GM19238 (cell line): Measurements from ENCODE around the gene DLG2.
"Not testable (repeated sequence)": the region's sequence is repeated elsewhere in the genome, so short reads cannot be mapped to it uniquely, and the experiment has no call there.

Experiments used
- DNase-seq: peaks from one replicate; pipeline ENCODE4 v3.0.0; 2011; ENCODE audit warnings: low spot score; ENCODE audit not compliant: insufficient read length

Gene DLG2

DNA sequence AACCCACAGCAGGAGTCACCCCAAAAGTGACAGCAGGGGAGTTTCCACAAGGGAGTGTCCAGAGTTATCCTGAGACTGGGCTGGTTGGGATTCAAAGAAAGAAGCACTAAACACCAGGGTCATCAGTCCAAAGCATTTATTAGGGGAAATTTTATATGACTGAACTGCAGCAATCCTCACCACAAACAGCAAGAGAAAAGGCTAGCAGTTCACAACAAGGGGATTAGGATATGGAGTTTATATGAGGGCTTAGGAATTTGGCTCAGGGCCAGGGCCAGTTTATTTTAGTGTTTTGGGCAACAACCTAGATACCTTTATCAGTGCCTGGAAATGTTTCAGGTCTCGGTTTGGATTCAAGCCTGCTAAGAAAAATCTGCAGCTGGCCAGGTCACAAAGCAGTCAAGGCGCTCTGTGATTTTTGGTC lies 16.1 kb upstream of the DLG2 start:
- DNase-seq, result no peak

DNA sequence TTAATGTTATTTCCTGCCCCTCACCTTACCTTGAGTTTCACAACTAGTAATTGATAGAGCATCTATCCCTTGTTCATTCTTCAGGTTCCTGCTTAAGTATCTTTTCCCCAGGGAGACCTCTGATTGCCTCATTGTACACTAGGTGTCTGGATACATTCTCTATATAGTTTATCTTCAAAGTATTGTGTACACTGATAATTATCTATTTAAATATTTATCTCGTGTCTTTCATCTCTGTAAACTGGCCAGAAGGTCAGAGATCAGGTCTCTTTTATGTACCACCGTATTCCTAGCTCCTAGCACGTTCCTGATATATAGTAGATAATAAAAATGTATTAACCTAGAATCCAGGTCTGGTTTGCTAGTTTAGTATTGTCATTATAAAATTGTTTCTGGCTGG lies 7.6 kb upstream of the DLG2 start:
- no peak for DNase-seq

DNA sequence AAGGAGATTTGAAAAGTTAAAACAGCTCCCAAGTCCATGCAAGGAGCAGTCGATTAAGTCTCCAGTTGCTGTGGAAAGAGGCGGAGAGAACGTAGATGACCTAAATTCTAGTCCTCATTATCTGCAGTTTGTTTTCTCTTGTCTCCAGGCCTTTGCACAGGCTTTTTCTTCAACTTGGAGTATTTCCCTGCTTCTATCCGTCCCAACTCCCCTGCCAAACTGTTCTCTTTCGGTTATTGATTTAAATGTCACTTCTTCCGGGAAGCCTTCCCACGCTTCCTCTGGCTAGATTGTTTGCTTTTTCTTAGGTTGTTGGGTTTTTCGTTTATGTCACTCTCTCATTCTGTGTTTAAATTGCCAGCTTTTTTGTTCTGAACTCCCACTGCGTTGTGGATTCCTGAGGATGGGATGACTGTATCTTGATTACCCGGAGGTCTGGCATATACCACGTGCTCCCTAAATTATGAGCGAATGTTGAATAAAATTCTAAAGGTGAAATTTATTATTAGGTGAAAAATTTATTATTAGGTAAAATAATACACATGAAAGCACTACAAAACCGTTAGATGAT lies 1.7 kb upstream of the DLG2 start:
- no peak for DNase-seq

DNA sequence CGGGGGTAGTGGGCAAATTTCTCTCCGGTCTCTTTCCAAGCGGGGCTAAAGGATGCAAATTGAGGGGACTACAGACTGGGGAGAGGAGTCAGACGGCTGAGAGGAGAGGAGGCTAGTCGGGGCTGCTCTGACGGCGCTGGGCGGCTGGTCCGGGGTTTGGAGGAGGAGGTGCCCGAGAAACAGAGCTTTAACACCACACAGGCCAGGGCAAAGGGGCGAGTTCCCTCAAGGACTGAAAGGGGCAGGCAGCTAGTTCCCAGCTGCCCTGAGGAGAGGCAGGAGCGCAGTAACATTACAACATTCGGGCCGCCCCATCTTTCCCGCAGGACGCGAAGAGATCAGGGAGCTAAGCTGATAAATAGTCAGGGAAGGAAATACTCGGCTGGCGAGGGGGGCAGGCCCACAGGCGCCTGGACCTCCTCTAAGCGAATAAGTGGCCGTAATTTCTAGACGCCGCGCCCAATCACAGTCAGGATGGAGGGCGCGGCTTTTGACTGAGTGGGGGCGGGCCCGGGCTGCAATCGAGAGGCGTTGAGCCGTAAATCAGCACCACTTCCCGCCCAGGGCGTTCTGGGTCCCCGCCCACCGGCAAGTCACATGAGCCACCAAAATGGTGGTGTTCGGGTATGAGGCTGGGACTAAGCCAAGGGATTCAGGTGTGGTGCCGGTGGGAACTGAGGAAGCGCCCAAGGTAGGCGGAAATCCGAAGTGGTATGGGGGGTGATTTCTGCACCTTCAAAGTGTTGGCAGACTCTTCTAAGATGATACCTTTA lies 1.0 kb upstream of the DLG2 start, which contains the start of gene TMEM126B:
Gene TMEM126B, plus strand, starts transcription at position 596 of the 773 bp plus-strand sequence. Its CDS starts 15 bp downstream, at position 611.
- peak; percentile 55 for DNase-seq

DNA sequence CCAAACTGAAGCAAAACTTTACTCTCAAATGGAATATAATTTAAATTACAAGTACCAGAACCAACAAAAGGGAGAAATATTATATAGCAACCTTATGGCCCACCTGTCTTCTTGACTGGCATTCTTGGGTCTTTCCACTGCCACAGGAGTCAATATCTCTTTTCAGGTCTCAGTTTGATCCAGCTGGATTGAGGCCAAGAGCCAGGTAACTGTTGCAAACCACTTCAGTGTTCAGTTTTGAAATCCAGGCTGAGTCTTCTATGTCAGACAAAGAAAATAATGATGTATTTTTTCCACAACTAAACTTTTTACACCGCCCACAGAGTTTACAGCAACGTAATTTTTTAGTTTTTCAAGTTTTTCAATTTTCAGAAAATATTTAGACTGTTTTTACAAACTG lies 648 bp downstream of the DLG2 start:
- DNase-seq, result no peak

DNA sequence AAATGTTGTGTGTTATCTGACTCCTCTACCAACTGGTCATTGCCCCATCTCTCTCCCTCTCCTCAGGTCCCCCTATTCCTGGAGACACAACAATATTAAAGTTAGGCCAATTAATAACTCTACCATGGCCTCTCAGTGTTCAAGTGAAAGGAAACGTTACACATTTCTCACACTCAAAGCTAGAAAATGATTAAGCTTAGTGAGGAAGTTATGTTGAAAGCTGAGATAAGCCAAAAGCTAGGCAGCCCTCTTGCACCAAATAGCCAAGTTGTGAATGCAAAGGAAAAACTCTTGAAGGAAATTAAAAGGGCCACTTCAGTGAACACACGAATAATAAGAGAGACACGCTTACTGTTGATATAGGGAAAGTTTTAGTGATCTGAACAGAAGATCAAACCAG lies 6.9 kb downstream of the DLG2 start:
- no peak for DNase-seq

DNA sequence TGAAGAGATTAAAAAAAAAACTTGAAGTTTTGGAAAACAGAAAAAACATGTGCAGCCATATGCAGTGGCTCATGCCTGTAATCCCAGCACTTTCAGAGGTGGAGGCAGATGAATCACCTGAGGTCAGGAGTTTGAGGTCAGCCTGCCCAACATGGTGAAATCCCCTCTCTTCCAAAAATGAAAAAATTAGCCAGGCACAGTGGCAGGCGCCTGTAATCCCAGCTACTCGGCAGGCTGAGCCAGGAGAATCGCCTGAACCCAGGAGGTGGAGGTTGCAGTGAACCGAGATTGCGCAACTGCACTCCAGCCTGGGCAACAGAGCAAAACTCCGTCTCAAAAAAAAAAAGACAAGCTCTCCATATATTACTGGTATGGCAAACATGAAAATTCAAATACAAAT lies 7.6 kb downstream of the DLG2 start:
- no peak for DNase-seq

DNA sequence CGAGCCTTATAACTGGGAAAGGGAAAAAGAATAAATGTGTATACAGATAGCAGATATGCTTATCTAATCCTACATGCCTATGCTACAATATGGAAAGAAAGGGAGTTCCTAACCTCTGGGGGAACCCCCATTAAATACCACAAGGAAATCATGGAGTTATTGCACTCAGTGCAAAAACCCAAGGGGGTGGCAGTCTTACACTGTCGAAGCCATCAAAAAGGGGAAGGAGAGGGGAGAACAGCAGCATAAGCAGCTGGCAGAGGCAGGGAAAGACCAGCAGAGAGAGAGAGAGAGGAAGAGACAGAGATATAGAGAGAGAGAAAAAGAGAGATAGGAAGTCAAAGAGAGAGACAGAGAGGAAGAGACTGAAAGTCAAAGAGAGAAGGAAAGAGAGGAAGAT lies 15.5 kb downstream of the DLG2 start:
- not testable (repeated sequence) for DNase-seq

DNA sequence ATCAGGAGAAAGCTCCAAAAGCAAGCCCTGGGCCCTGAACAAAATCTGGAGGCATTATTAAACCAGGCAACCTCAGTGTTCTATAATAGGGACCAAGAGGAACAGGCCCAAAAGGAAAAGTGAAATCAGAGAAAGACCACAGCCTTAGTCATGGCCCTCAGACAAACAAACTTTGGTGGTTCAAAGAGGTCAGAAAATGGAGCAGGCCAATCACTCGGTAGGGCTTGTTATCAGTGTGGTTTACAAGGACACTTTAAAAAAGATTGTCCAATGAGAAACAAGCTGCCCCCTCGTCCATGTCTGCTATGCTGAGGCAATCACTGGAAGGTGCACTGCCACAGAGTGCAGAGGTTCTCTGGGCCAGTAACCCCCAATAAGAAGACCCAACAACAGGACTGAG lies 17.9 kb downstream of the DLG2 start:
- DNase-seq, result not testable (repeated sequence)

DNA sequence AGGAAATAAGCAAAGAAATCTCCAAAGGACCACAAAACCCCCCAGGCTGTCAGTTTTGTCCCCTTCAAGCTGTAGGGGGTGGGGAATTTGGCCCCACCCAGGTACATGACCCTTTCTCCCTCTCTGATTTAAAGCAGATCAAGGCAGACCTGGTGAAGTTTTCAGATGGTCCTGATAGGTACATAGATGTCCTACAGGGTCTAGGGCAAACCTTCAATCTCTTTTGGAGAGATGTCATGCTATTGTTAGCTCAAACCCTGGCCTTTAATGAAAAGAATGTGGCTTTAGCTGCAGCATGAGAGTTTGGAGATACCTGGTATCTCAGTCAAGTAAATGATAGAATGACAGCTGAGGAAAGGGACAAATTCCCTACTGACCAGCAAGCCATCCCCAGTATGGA lies 18.5 kb downstream of the DLG2 start:
- not testable (repeated sequence) for DNase-seq

DNA sequence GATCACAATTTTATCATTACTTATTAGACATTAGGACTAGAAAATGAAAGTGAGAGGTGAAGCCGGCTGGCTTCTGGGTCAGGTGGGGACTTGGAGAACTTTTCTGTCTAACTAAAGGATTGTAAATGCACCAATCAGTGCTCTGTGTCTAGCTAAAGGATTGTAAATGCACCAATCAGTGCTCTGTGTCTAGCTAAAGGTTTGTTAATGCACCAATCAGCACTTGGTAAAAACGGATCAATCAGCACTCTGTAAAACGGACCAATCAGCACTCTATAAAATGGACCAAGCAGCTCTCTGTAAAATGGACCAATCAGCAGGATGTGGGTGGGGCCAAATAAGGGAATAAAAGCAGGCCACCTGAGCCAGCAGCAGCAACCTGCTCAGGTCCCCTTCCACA lies 20.9 kb downstream of the DLG2 start:
- DNase-seq, result not testable (repeated sequence)

DNA sequence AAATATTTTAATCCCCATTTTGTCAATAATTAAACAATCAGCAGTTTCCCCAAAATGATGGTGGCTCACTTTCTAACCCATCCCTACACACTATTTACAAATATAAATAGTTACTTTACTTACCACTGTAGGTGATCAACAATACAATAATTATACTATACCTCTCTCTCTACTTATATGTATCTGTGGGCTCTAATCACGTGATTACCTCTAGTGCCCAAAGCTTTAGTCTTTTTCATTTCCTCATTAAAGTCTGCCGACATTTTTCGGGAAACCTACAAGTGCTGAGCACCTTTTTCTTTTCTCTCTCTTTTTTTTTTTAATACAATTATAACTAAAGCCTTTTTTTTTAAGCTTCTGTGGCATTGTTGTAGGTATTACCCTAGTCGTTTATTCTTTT lies 23.9 kb downstream of the DLG2 start:
- DNase-seq, result no peak

DNA sequence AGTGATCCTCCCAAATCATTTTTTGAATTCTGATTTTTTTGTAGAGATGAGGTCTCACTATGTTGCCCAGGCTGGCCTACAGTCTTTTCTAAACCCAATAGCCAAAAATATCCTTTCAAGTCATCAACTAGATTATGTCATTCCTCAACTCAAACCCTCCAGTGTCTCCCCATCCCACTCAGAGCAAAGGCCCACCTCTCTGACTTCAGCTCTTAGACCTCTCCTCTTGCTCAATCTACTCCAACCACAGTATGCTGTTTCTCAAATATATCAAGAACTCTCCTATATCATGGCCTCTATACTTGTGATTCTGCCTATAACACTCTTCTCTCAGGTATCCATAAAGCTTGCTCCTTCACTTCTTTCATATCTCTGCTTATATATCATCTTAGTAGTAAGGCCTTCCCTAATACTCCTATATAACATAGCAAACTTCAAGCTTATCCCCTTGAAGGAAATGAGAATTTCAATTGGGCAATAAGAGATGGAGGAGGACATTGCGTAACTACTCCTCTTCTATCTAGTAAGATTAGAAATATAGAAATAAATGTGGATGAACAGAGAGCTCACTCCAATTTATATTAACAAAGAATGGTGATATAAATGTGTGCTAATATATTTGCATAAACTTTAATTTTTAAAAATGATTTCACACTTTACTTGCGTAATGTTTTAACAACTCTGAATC lies 24.5 kb downstream of the DLG2 start:
- no peak for DNase-seq

DNA sequence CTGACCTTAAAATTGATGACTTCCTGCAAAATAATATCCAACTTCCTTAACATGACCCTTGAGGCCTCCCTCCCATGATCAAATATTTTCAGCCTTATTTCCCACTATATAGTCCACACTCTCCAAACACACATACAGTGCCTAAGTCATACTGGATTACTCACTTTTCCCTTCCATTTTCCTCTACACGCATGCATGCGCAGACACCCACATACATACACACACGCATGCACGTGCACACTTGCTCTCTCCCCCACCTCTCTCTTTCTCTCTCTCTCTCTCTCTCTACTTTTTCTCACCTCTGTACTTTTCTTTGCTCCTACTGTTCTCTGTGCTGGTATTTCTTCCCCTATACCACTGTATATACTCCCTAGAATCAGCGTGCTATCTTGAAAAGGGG lies 28.1 kb downstream of the DLG2 start:
- no peak for DNase-seq

DNA sequence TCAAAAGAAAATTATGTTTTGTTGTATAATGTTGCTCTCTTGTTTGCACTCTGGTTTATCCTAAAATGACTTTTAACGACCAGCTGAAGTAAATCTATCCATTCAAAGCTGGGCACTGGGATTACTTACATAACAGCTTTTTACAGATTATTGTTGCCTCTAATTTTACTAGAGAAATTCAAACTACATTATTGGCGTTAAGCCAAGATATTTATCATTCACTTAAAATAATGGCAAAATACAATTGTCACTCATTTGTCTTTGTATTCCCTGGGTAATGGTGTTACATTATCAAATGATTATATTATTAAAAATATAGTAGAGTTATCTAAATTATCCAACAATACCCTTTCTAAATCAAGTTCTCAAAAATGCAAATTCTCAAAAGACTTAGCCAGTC lies 30.3 kb downstream of the DLG2 start:
- no peak for DNase-seq

DNA sequence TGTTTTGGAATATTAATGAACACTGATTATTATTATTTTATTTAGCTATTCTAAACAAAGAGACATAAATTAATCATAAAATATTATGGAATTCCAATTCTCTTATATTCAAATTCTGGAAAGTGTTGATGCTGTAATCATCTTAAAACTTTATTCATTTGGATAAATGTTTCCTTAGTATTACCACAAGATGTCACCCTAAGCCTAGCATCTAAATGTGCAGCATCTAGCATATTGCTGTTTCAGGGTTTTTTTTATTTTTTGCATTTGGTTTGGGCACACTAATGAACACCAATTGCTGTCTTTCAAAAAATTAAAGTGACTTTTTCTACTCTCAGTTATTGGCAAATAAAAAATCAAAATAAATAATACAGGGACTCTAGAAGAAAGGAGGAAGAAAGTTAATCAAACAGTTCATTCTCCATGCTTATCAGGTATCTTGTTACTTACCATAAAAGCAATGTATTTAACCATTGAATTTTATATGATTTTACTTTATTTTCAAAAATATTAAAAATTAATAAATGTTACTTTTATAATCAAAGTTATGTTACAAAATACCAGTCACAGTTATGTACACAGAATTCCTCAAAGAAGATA lies 31.8 kb downstream of the DLG2 start:
- peak; percentile 1 for DNase-seq

DNA sequence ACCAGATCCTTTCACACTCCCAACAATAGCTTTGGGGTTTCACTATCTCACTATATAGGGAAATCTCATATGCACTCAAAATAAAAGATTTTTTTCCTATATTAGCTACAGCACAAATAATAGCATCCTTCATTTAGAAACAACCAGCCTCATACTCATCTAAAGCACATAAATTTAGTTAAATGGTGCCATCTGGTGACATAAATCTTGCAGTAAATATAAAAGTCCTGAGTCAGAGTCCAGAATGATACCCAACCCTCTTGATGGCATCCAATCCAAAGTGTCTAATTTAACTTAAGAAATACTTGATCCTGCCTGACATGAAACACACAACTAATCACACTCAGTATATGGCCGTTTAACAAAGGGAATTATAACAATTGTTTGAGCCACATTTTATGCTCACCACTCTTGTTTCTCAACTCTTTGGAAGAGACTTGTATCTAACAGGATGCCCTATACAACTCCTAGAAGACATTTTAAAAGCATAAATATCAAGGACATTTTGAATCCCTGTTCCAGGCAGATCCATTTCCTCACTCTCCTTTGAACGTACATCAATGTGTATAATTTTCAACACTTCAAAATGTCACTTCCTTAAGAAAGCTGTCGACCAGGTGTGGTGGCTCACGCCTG lies 36.2 kb downstream of the DLG2 start:
- DNase-seq, result no peak

DNA sequence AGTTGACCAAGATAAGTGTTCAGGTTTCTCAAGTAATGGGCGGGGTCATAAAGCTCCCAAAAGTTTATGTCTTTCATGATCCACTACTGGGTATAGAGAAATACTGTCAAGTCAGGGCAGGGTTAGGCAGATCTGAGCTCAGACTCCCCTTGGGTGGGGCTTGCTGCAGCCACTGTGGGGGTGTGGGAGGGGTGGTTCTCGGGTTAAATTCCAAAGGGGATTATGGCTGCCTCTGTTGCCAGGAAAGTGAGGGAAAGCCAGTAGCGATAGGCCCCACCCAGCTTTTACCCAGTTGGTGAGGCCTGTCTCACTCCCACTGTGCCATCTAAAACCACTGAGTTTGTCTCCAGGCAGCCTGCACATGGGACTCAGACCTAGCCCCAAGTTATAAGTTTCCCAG lies 37.8 kb downstream of the DLG2 start:
- DNase-seq, result no peak

DNA sequence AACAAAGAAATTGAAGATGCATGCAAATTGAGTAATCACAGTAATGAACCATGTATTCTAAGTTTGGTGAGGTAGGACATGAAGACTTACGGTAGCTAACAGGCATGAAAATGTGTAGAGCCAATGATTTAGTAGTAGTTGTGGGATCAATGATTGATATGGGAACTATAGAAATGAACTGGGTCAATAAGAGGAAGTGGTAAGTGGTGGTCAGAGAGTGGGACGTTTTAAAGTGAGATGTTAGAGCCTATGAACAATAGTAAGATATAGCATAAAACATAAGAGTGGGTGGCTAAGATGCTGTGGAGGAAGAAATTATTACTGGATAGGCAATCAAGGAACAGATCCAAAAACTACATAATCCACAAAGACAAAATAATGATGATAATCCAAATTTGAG lies 45.0 kb downstream of the DLG2 start:
- DNase-seq, result no peak

DNA sequence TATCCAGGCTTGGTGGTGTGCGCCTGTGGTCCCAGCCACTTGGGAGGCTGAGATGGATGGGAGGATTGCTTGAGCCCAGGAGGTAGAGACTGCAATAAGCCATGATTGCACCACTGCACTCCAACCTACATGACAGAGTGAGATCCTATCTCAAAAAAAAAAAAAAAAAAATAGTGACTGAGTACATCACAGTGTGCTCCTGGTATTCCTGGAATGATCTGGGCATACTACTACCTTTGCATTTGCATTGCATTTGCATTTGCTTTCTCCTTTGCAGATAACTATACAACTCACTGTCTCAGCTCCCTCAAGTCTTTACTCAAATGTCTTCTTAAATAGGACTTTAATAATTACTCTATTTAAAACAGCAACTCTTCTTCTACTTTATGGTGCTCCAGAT lies 51.8 kb downstream of the DLG2 start:
- no peak for DNase-seq

DNA sequence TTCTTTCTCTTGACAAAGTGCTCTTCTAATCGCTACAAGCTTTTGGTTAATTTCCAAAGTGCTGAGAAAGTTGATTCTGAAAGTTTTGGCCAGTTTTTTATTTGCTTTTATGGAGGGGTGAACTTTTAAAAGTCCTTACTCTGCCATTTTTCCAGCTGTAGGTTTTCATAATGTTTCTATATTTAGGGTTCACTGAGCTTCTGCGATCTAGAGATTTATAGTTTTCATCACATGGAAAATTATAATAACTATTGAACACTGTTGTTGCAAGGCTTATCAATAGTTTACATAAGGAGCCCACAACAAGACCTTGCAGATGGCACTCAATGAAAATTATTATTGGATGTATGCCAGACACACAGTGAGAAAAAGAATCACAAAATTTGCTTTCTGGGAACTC lies 55.1 kb downstream of the DLG2 start:
- DNase-seq, result no peak

DNA sequence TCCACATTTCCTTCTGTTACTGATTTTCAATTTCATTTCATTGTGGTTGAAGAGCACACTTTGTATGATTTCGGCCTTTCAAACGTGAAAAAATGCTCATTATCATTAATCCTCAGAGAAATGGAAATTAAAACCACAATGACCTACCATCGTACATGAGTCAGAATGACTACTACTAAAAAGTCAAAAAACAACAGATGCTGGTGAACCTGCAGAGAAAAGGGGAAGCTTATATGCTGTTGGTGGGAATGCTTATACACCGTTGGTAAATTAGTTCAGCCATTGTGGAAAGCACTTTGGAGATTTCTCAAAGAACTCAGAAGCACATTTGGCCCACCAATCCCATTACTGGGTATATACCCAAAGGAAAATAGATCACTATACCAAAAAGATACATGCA lies 57.6 kb downstream of the DLG2 start:
- DNase-seq, result no peak
